ENCODE data around the gene SLC13A3. TPM values are rescaled to one million over a fixed set of nuclear protein-coding genes. Genes with fewer than 3 reads are reported as not detected.

The SLC13A3 gene
- total RNA-seq, 2 donors from 2014 or later: 0.37 to 1.5 TPM

DNA sequence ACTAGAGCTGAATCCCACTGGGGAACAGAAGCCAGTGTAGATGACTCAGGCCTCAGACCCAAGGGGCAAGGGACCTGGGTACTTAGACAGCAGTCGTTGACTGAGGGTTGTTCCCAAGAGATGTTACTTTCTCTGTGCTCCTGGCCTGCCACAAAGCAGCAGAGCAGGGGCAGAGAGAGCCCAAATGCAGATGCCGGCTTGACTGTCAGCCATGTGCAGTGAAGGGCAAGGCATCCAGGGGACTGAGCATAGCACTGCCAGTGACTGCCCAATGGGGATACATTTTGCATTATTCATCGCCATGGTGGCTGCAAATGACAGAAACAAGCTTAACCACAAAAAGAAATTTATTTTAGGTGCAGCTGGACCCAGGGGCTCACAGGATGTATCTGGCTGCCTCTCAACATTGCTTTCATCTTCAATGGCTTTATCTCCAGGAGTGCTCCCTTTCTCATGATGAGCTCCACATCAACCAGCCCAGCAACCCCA lies 45.6 kb upstream of the SLC13A3 start:
- Histone ChIP-seq H3K36me3 (no peaks in the 10 kb centered on the region), H3K4me1 (peaks cover 0 to 10% of the 10 kb centered on the region in 2 donors), H3K4me3 (no peak overlapping the region), H3K27me3 (no peaks in the 10 kb centered on the region), H3K27ac (no peak overlapping the region), H3K9me3 (peaks cover 0 to 5% of the 10 kb centered on the region in 2 donors)
- no peak for TF ChIP-seq CTCF (IDR thresholded peaks at IDR 0.05)
- no peak for DNase-seq (ENCODE audit: low spot score)

GRCh38 chr20:46695892-46696291 lies 44.6 kb upstream of the SLC13A3 start:
- H3K4me1 ChIP-seq: peaks cover 0 to 10% of the 10 kb centered on the region in 2 donors
- H3K9me3 ChIP-seq: peaks cover 0 to 5% of the 10 kb centered on the region in 2 donors
- H3K27ac ChIP-seq: no peak overlapping the region
- no peaks in the 10 kb centered on the region for H3K27me3 ChIP-seq
- DNase-seq (ENCODE audit: low spot score): no peak
- no peak overlapping the region for H3K4me3 ChIP-seq
- H3K36me3 ChIP-seq: no peaks in the 10 kb centered on the region
- no peak for TF ChIP-seq CTCF (IDR thresholded peaks at IDR 0.05)

DNA sequence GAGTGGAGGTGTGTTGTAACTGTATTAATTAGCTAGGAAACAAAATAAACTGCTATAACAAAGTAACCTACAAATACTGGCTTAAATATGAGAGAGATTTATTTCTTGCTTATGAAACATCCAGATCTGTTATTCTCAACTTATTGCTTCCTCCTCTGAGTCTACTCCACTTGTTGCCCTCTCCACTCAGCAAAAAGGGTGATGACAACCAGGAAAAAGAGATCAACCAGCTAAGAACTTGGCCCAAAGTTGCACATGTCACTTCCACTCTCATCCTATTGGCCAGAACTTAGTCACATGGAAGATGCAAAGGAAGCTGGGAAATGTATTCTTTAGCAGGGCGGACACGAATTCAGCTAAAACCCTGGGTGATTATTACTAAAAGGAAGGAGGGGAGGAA lies 43.2 kb upstream of the SLC13A3 start:
- DNase-seq (ENCODE audit: low spot score): no peak
- no peaks in the 10 kb centered on the region for H3K27me3 ChIP-seq
- H3K9me3 ChIP-seq: peaks cover 0 to 2% of the 10 kb centered on the region in 2 donors
- no peak overlapping the region for H3K4me3 ChIP-seq
- TF ChIP-seq CTCF (IDR thresholded peaks at IDR 0.05): no peak
- H3K36me3 ChIP-seq: no peaks in the 10 kb centered on the region
- H3K4me1 ChIP-seq: peaks cover 0 to 16% of the 10 kb centered on the region in 2 donors
- H3K27ac ChIP-seq: no peak overlapping the region

- no peaks in the 10 kb centered on the region for H3K36me3 ChIP-seq
Measured at GRCh38 chr20:46691196-46691595, 39.9 kb upstream of the SLC13A3 start.

DNA sequence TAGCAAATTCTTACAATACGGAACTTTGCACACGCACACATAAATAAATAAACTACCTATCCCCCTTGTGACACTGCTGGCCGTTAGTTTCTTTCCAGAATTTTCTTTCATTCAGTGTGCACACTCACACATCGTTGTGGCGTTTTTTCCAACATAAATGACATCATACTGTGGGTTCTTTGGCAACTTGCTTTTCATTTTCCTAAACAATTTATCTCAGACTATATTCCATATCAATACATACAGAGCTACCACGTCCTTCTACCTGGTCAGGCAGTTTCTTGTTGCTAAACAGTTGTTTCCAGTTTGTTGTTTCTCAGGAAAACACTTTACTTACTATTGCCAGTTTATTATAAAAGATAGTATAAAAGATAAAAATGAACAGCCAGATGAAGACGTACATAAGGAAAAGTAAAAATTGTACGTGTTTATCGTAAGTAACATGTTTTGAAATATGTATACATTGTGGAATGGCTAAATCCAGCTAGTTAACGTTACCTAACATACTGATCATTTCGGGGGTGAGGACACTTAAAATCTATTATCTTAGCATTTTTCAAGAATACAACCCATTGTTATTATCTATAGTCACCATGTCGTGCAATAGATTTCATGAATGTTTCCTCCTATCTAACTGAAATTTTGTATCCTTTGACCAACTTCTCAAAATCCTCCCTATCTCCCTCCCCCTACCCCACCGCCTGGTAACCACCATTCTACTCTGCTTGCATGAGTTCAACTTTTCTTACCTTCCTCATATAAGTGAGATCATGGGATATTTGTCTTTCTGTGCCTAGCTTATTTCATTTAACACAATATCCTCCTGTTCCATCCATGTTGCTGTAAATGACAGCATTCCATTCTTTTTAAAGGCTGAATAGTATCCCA lies 39.2 kb upstream of the SLC13A3 start:
- Histone ChIP-seq H3K4me3 (peak overlapping the region; percentile 70 to 83), H3K36me3 (no peaks in the 10 kb centered on the region), H3K4me1 (peaks cover 0 to 25% of the 10 kb centered on the region in 2 donors), H3K9me3 (no peaks in the 10 kb centered on the region), H3K27me3 (no peaks in the 10 kb centered on the region), H3K27ac (peak overlapping the region; percentile 90 to 94)
- TF ChIP-seq CTCF (IDR thresholded peaks at IDR 0.05): no peak
- no peak for DNase-seq (ENCODE audit: low spot score)

More at GRCh38 chr20:46691196-46691595, 39.9 kb upstream of the SLC13A3 start:
- DNase-seq (ENCODE audit: low spot score): no peak
- no peaks in the 10 kb centered on the region for H3K27me3 ChIP-seq
- no peak overlapping the region for H3K27ac ChIP-seq
- no peaks in the 10 kb centered on the region for H3K9me3 ChIP-seq
- no peak overlapping the region for H3K4me3 ChIP-seq
- no peak for TF ChIP-seq CTCF (IDR thresholded peaks at IDR 0.05)
- H3K4me1 ChIP-seq: peaks cover 0 to 31% of the 10 kb centered on the region in 2 donors
